Measurements from ENCODE around the gene TMEM100. TPM values are rescaled to one million over a fixed set of nuclear protein-coding genes. Genes with fewer than 3 reads are reported as not detected.

The TMEM100 gene
- total and polyA plus RNA-seq, 2 donors (not counting 3 experiments of a cell fraction or from before 2014, with no cell fraction given) = not detected

- no peak overlapping the region for H3K27ac ChIP-seq (ENCODE audit: insufficient read depth, low read depth, low read length)
- no peak overlapping the region for H2AFZ ChIP-seq (ENCODE audit: low read depth, low read length)
- FAIRE-seq (no peak), DNase-seq (ENCODE audit: low read depth, low spot score) (no peak)
- ChIA-PET CTCF (no interaction called here), POLR2A (no interaction called here)
- no peaks in the 10 kb centered on the region for H3K9me1 ChIP-seq (replicated peaks; ENCODE audit: control insufficient read depth, extremely low read depth, insufficient read depth, low read length)
- no peak overlapping the region for H3K9ac ChIP-seq (replicated peaks; ENCODE audit: extremely low read depth, insufficient read depth, low read length)
- peaks cover 2 to 8% of the 10 kb centered on the region in 2 experiments for H3K27me3 ChIP-seq (ENCODE audit: control insufficient read depth in 2 of 2, insufficient read depth in 2 of 2, low read length in 2 of 2)
- no TSS peak for BruUV-seq (replicated peaks)
- dilution Hi-C loops (cut with MboI; ENCODE audit: extremely low pct_ligation_motif_present, low sequenced_read_pairs) (no loop called here), intact Hi-C loops (cut with micrococcal nuclease) (no loop called here)
- H3K4me1 ChIP-seq (ENCODE audit: control insufficient read depth, extremely low read depth, insufficient read depth, low read length) = no peaks in the 10 kb centered on the region
- no peak overlapping the region for H3K4me2 ChIP-seq (ENCODE audit: insufficient read depth, low read length)
- H3K36me3 ChIP-seq (ENCODE audit: control insufficient read depth in 2 of 2, extremely low read depth in 1 of 2, insufficient read depth in 2 of 2, low read length in 2 of 2) = no peaks in the 10 kb centered on the region
- no peaks in the 10 kb centered on the region for H4K20me1 ChIP-seq (replicated peaks; ENCODE audit: control insufficient read depth, extremely low read depth, insufficient read depth, low read length)
- no peaks in the 10 kb centered on the region for H3K79me2 ChIP-seq (ENCODE audit: control insufficient read depth, insufficient read depth, low read length)
- no peak overlapping the region for H3K4me3 ChIP-seq (replicated peaks in 1 of 3; ENCODE audit: insufficient read depth in 1 of 3, low read depth in 1 of 3, low read length in 3 of 3)
- H3K9me3 ChIP-seq (replicated peaks; ENCODE audit: control insufficient read depth, insufficient read depth, low read length) = no peaks in the 10 kb centered on the region
- no peak for TF ChIP-seq CTCF (IDR thresholded peaks at IDR 0.05; ENCODE audit: extremely low read depth in 1 of 2, insufficient read depth in 1 of 2, low read depth in 1 of 2, low read length in 2 of 2)
- no peak for TF ChIP-seq JUN (IDR thresholded peaks at IDR 0.05; ENCODE audit: borderline replicate concordance, insufficient read depth, insufficient read length, low read depth)
- no peak for TF ChIP-seq EZH2 (IDR thresholded peaks at IDR 0.05; ENCODE audit: borderline replicate concordance, low read depth, low read length, severe bottlenecking)
- TF ChIP-seq FOS (IDR thresholded peaks at IDR 0.05; ENCODE audit: borderline replicate concordance, insufficient read depth, low read length) = no peak
- TF ChIP-seq GATA2 (IDR thresholded peaks at IDR 0.05; ENCODE audit: insufficient read depth, insufficient read length, low read depth, low read length) = no peak
- no peak for TF ChIP-seq MAX (IDR thresholded peaks at IDR 0.05; ENCODE audit: insufficient read depth, insufficient read length)
- TF ChIP-seq MYC (IDR thresholded peaks at IDR 0.05; ENCODE audit: low read depth, low read length) = no peak
- TF ChIP-seq POLR2AphosphoS5 (IDR thresholded peaks at IDR 0.05; ENCODE audit: insufficient read depth, low read depth, low read length) = no peak
- TF ChIP-seq POLR2A (IDR thresholded peaks at IDR 0.05; ENCODE audit: low read depth, low read length) = no peak
These were observed 28.3 kb downstream of the TMEM100 start for GRCh38 chr17:55694286-55694910.

All from endothelial cell of umbilical vein (primary cell).